SIG-M5 (cell line): ENCODE data around the gene SLAMF7.

Experiments used
- DNase-seq: peaks from one replicate; lab custom pipeline; 2025; lab: John Stamatoyannopoulos, UW

Gene SLAMF7

GRCh38 chr1:160800645-160801408, 61.8 kb downstream of the SLAMF7 start:
- no peak for DNase-seq

- no peak for DNase-seq
Measured at GRCh38 chr1:160801836-160802580, 63.0 kb downstream of the SLAMF7 start.
